ENCODE measurements around the gene DDX41. TPM values are rescaled to one million over a fixed set of nuclear protein-coding genes. Genes with fewer than 3 reads are reported as not detected.

Gene DDX41
- total RNA-seq, 1 experiment from 2014 or later = 150 TPM

DNA sequence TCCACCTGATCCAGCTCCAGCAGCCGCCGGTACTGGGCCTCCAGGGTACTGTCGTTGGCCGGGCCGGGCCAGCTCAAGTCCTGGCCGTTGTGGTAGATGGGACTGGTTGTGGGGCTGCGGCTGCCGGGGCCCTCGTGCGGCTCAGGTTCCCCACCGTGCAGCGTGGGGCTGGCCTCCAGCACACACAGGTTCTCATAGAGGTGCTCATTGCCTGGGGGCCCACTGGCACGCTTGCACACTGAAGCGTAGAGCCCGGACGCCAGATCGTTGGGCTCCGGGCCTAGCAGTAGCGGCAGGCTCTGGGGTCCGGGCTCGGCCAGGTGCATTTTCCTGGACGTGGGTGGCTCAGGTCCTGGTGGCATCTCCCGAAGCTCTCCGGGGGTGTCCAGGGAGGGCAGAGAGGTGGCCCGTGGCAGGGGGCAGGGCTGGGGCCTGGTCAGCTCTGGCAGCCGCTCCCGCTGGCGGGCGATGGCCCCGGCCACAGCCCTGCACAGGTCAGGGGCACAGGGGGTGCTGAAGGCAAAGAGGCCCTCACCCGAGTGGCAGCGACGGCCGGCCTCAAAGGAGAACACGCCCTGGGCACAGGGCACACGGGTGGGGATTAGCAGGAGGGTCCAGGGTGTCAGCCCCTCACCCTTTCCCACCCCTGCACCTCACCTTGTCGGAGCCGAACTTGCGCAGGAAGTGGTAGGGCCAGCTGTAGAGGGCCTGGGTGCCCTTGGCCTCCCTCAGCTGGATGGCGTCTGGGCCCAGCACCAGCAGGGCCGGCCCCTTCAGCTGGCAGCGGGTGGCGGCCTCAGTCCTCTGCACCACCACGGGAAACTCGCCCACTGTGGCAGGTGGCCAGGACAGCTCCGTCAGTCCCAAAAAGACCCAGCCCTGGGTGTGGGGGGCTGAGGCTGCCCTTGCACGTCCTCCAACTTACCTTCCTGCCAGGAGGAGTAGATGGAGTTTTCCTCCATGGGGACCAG is 12.4 kb downstream of the DDX41 start:
- Histone ChIP-seq H3K9me3 (replicated peaks) (no peaks in the 10 kb centered on the region), H3K4me3 (no peak overlapping the region), H3K27ac (no peak overlapping the region), H3K36me3 (peaks cover 17% of the 10 kb centered on the region), H3K27me3 (replicated peaks) (no peaks in the 10 kb centered on the region), H3K4me1 (replicated peaks) (peaks cover 13% of the 10 kb centered on the region)
- no peak for DNase-seq (ENCODE audit: low read depth in 1 of 2, low spot score in 2 of 2)

DNA sequence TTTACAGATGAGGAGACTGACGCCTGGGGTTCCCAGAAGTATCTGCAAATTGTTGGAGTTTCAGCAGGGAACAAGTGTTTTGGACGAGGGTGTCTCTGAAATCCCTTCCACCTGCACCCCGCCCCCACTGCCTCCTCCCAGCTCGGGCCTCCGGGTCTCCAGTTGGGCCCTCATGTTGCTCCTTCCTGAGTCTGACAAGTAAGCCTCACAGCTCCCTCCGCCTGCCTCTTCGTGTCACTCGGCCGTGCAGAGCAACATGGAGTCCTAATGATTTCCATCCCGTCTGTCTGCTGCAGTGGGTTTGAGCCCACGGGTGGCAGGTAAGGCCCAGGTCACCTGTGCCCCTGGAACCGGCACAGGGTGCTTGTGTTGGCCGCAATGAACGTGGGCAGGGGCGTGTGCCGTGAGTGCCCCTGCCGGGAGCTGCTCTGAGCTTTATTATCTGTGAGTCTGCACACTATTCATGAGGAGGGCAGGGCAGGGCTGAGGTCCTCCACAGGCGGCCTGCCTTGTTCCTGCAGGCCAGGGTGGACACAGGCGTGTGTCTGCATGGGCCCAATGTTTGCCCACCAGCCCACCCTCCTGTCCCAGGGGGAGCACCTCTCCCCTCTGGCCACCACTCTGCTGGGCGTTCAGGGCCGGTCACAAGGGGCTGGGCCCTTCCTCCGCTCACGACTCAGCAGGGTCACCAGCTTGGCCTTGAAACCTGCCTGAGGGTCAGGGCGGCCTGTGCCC is 13.2 kb downstream of the DDX41 start:
- Histone ChIP-seq H3K36me3 (peaks cover 8% of the 10 kb centered on the region), H3K27ac (no peak overlapping the region), H3K4me1 (replicated peaks) (peaks cover 13% of the 10 kb centered on the region), H3K27me3 (replicated peaks) (no peaks in the 10 kb centered on the region), H3K4me3 (no peak overlapping the region), H3K9me3 (replicated peaks) (no peaks in the 10 kb centered on the region)
- DNase-seq (ENCODE audit: low read depth in 1 of 2, low spot score in 2 of 2) = no peak

DNA sequence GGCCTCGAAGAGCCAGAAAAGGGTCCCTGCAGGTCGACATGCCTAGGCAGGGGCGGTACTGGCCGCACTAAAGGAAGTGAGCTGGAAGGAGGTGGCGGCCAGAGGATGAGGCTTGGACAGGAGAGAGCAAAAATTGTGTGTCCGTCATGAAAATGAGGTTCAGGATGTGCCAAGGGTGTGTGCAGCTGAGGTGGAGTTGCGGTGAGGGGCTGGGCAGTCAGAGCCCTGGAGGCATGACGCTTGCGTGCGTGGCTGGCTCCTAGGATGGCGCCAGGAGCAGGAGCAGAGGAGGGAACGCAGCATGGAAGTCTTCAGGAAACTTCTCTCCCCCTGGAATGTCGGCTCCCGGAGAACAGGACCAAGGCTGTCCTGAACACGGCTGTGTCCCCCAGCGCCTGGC is 13.9 kb downstream of the DDX41 start:
- Histone ChIP-seq H3K4me1 (replicated peaks) (peaks cover 17% of the 10 kb centered on the region), H3K9me3 (replicated peaks) (no peaks in the 10 kb centered on the region), H3K27ac (no peak overlapping the region), H3K4me3 (no peak overlapping the region), H3K36me3 (peaks cover 2% of the 10 kb centered on the region), H3K27me3 (replicated peaks) (no peaks in the 10 kb centered on the region)
- no peak for DNase-seq (ENCODE audit: low read depth in 1 of 2, low spot score in 2 of 2)

DNA sequence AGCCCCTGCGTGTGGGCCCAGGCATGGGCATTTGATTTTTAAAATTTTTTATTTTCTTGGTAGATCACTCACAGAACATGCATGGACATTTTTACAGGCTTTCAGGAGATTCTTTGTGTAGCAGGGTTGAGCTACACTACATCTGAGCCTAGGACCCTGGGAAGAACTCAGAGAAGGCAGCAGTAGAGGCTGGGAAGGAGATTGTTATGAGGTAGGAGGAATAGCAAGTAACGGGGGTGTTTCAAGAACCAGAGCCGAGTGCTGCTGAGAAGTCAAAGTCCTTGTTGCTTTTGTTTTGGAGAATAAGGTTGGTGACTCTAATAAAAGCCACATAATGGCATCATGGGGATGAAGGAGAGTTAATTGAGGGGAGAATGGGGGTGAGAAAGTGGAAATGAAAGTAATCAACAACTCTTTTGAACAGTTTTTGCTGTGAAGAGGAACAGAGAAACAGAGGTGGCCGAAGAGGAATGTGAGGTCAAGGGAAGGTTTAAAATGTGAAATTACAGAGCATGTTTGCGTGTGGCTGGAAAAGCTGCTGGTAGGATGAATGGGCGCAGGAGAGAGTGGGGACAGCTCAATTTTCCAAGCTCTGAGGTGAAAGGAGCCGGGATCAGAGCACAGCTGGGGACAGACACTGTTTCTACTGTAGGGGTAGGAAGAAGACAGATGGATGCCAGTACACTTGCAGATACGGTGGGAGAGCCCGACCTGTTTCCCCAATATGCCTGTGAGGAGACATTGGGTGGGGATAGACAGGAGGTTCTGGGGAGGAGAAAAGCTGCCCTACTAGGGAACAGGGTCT is 14.7 kb downstream of the DDX41 start:
- no peak overlapping the region for H3K4me3 ChIP-seq
- H3K27ac ChIP-seq = no peak overlapping the region
- H3K27me3 ChIP-seq (replicated peaks) = no peaks in the 10 kb centered on the region
- H3K4me1 ChIP-seq (replicated peaks) = peaks cover 20% of the 10 kb centered on the region
- no peak for DNase-seq (ENCODE audit: low read depth in 1 of 2, low spot score in 2 of 2)
- no peaks in the 10 kb centered on the region for H3K9me3 ChIP-seq (replicated peaks)
- H3K36me3 ChIP-seq = peaks cover 3% of the 10 kb centered on the region

DNA sequence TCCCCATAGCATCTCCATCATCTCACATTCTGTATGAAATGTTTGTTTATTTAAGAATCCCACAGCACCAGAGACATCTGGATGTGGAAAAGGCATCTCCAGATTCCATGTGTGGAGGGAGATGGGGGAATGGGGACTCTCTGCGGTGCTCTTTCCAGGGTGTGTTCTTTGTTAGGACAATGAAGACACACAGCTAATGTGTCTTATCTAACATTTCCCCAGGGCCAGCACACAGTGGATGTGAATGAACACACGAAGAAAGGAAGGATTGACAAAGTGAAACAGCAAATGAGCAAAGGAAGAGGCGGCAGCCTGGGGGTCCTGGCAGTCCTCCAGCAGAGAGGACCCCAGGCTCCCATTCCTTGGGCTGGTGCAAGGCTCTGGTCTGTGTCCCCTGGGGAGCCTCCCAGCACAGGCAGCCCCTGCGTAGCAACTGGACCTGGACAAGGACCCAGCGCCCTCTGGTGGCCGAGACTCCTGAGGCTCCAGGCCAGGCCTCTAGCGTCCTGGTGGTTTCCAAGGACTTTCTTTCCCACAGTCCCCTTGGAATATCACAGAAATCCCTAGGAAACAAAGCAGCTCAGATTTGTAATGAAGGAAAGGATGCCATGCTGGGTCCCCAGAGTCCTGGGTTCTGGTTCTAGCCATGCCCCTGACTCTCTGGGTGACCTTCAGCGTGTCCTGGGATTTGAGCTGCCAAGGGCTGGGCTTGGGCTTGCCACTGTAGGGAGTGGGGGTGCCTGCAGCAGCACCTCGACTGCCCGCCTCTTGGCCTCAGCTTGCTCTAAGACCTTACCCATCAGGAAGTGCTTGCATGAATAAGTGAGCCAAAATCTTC is 15.9 kb downstream of the DDX41 start:
- DNase-seq (ENCODE audit: low read depth in 1 of 2, low spot score in 2 of 2) = peak; percentile 88 to 95

DNA sequence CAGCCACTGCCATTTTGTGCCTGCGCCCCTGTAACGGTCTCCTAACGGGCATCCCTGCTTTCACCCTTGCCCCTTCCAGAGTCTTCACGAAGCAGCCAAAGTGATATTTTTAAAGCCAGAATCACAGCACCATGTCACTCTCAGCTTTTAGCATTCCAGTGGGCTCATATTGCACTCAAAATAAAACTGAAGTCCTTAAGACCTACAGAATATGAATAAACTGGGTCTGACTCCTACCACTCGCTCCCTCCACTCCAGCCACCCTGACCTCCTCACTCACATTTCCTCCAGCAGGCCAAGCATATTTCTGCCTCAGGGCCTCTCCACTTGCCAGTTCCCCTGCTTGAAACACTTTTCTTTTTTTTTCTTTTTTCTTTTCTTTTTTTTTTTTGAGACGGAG is 16.9 kb downstream of the DDX41 start:
- no peak overlapping the region for H3K27ac ChIP-seq
- H3K4me3 ChIP-seq = no peak overlapping the region
- no peaks in the 10 kb centered on the region for H3K27me3 ChIP-seq (replicated peaks)
- H3K4me1 ChIP-seq (replicated peaks) = peaks cover 38% of the 10 kb centered on the region
- no peak for DNase-seq (ENCODE audit: low read depth in 1 of 2, low spot score in 2 of 2)
- H3K36me3 ChIP-seq = peaks cover 22% of the 10 kb centered on the region
- H3K9me3 ChIP-seq (replicated peaks) = no peaks in the 10 kb centered on the region

More for the DNA sequence above, 15.9 kb downstream of the DDX41 start:
- Histone ChIP-seq H3K9me3 (replicated peaks) (no peaks in the 10 kb centered on the region), H3K4me1 (replicated peaks) (peaks cover 27% of the 10 kb centered on the region), H3K27me3 (replicated peaks) (no peaks in the 10 kb centered on the region), H3K36me3 (peaks cover 12% of the 10 kb centered on the region), H3K27ac (no peak overlapping the region), H3K4me3 (no peak overlapping the region)

DNA sequence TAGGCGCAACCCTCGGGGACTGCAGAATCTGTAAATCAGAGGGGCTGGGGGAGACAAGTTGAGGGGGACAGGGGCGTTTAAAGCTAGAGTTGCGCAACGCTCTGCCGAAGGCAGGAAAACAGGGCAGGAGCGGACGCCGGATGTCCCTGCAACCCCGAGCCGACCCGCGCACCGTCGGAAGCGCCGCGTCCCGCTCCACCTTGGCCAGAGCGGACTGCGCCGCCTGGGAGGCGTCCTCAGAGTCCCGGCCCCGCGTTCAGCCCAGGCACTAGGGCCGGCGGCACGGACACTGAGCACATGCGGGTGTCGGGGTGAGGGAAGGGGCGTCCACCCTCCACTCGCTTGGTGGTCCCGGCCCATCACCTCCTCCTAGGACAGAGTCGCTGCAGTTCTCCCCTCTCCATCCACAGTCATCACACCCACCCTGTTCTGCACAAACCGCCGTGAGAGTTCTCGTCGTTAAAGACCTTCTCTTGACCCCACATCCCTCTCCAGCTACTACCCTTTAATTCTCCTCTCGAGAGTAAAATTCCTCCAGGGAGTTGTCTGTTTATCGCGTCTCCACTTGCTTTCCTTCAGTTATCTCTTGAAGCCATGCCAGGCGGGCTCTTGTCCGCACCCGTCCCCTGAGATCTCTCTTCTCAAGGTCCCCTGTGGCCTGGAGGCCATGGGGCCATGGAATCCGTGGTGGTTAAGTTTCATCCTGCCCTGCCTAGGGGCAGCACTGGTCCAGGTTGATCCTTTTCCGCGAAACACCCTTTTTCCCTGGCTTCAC is 18.6 kb downstream of the DDX41 start:
- H3K4me3 ChIP-seq = peak overlapping the region; percentile 68
- H3K4me1 ChIP-seq (replicated peaks) = peaks cover 51% of the 10 kb centered on the region
- no peak for DNase-seq (ENCODE audit: low read depth in 1 of 2, low spot score in 2 of 2)
- H3K36me3 ChIP-seq = peaks cover 38% of the 10 kb centered on the region
- H3K9me3 ChIP-seq (replicated peaks) = no peaks in the 10 kb centered on the region
- no peak overlapping the region for H3K27ac ChIP-seq
- no peaks in the 10 kb centered on the region for H3K27me3 ChIP-seq (replicated peaks)

DNA sequence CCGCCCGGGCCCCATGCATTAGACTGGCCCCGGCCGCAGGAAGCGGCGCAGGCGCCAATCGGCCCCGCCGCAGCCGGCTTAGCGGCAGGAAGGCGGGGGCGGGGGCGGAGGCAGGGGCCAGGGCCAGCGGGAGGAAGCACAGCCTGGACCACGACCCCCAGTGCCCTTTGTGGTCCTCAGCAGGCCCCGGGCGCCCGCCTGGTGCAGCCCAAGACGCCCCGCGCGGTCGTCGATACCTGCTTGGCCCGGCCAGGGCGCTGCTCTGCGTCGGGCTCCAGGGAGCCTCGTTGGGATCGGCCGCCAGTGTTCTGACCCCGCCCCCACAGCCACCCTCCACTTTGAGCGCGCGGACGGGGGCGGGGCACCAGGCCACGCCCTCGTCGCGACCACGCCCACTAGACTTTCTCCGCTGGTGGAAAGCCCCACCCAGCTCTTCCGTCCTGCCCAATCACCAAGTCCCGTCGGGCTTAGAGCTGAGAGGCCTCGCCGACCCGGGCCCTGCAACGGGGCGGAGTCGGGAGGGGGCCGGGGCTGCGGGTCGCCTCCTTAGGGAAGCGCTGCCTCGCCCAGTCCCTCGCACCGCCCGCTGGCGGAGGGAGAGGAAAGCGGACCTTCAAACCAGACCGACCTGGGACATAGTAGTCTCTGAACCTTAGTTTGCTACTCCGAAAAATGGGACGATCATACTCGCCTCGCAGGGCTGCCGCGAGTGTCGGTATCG is 19.3 kb downstream of the DDX41 start, which contains the start of gene PDLIM7:
Gene PDLIM7, minus strand, starts transcription at position 313 of the 721 bp plus-strand sequence. CDS start 1,092 bp downstream, outside the sequence.
- Histone ChIP-seq H3K27me3 (replicated peaks) (no peaks in the 10 kb centered on the region), H3K4me3 (peak within 1 kb of the TSS; percentile 68), H3K36me3 (peaks cover 45% of the 10 kb centered on the region), H3K9me3 (replicated peaks) (no peaks in the 10 kb centered on the region), H3K27ac (peak within 1 kb of the TSS; percentile 60), H3K4me1 (replicated peaks) (peaks cover 51% of the 10 kb centered on the region)
- peak; percentile 98 to 100 for DNase-seq (ENCODE audit: low read depth in 1 of 2, low spot score in 2 of 2)

DNA sequence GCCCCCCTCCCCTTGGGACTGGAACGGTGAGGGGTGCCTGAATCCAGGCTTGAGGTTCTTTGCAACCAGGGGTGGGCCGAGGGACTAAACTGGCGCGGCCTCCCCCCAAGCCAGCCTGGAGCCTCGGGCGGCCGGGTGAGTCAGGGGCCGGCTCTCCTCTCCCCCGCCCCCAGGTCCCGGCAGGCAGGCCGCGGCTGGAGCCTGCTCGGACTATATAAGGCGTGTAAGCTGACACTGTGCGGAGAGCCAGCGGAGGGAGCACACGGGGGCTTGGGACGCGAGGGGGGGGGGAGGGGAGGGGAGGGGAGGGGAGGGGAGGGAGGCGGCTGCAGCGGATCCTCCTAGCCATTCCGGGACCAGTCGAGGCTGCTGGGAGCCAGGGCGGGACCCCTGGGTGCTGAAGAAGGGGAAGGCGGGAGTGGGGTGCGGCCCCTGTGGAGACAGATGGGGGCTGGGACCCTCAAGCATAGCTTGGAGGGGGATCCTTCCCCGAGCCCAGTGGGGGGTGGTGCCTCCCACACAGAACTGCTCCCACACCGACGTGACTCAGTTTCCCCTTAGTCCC is 20.0 kb downstream of the DDX41 start:
- Histone ChIP-seq H3K27me3 (replicated peaks) (no peaks in the 10 kb centered on the region), H3K4me3 (peak overlapping the region; percentile 68), H3K4me1 (replicated peaks) (peaks cover 51% of the 10 kb centered on the region), H3K9me3 (replicated peaks) (no peaks in the 10 kb centered on the region), H3K27ac (peak overlapping the region; percentile 60), H3K36me3 (peaks cover 51% of the 10 kb centered on the region)
- DNase-seq (ENCODE audit: low read depth in 1 of 2, low spot score in 2 of 2) = peak; percentile 95 to 98

DNA sequence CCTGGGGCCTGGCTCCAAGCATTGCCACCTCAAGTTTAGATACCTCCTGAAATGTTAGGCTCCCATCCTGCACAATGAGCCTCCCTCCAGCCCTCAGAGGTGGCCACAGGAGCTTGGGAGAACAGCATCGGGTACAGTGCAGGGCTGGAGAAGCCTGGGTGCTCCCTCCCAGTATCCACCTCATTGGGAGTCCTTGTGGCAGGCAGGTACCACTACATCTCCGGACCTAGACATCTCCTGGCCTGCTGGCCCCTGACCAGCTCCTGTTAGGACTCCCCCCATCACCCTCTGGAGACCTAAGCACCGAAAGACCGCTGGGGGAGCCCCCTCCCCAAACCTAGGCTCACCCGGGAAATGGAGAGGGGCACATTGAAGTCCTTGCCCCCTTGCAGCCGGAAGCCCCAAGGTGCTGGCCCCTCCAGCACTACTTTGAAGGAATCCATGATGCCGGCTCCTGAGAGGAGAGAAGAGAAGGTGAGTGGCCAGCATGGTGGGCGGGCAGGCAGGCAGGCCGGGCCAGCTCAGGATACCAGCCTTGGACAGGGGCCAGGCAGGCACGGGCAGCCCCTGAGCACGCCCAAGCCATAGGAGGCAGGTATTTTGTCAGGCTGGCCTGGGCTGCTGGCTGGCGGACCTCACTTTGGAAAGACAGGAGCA is 20.6 kb downstream of the DDX41 start:
- H3K27ac ChIP-seq = peak overlapping the region; percentile 60
- DNase-seq (ENCODE audit: low read depth in 1 of 2, low spot score in 2 of 2) = peak; percentile 73 to 82
- no peaks in the 10 kb centered on the region for H3K9me3 ChIP-seq (replicated peaks)
- peak overlapping the region; percentile 68 for H3K4me3 ChIP-seq
- no peaks in the 10 kb centered on the region for H3K27me3 ChIP-seq (replicated peaks)
- H3K36me3 ChIP-seq = peaks cover 56% of the 10 kb centered on the region
- H3K4me1 ChIP-seq (replicated peaks) = peaks cover 49% of the 10 kb centered on the region
